Diencephalon (tissue), 1 donor: ENCODE data around the gene RLN2. TPM values are rescaled to one million over a fixed set of nuclear protein-coding genes. Genes with fewer than 3 reads are reported as not detected.

ENCODE experiments used
- small RNA-seq: library from RNA; depleted of rRNA; stranded (forward); fragments of <200 nt; gene quantifications from one replicate; pipeline ENCODE3, GENCODE V24; 2014
- total RNA-seq: library from RNA; depleted of rRNA; stranded (reverse); fragments of >200 nt; gene quantifications from one replicate; pipeline ENCODE4 v1.2.3, GENCODE V29; 2014

The RLN2 gene, protein sequence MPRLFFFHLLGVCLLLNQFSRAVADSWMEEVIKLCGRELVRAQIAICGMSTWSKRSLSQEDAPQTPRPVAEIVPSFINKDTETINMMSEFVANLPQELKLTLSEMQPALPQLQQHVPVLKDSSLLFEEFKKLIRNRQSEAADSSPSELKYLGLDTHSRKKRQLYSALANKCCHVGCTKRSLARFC
- total RNA-seq, result 1.4 TPM

DNA sequence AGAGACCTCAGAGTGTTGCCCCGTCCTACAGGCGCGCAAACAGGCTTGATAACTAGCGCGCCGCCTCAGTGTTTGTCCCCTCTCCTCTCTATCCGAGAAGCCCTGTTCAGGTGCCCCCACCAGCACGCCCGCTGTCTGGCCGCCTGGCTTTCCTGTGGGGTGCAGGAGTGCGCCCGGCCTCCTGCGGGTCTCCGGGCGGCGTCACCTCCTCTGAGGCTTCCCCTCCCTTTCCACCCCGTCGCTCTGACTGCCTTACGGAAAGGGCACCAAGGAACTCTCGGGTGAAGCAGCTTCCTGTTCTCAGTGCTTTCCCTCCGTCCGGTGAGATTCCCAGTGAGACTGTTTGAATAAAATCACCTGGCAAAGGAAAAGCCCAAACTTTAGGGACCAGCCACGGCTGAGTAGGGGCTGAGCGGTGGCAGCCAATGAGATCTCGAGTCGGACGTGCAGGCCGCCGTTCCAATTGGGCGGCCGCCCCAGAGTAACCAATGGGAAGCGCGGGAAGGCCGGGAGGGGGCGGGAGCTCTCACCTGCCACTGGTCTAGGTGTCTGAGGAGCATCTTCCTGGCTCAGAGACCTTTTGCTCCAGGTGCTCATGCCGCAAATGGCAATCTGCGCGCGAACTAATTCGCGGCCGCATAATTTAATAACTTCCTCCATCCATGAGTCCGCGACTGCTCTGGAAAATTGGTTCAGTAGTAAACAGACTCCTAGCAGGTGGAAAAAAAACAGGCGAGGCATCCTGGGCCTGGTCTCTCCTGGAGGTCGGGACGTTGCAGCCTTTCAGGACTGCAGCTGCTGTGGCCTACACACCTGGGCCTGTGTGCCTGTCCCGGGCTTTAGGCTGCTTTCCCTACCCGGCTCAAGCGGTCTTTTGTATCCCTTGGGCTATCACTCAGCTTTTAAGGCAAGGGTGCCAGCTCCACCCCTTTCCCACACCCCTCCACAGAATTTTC, at the start of gene RLN2:
Gene RLN2, minus strand, starts transcription at position 877 of the 956 bp plus-strand sequence. Its CDS starts 136 bp downstream, at position 741.

DNA sequence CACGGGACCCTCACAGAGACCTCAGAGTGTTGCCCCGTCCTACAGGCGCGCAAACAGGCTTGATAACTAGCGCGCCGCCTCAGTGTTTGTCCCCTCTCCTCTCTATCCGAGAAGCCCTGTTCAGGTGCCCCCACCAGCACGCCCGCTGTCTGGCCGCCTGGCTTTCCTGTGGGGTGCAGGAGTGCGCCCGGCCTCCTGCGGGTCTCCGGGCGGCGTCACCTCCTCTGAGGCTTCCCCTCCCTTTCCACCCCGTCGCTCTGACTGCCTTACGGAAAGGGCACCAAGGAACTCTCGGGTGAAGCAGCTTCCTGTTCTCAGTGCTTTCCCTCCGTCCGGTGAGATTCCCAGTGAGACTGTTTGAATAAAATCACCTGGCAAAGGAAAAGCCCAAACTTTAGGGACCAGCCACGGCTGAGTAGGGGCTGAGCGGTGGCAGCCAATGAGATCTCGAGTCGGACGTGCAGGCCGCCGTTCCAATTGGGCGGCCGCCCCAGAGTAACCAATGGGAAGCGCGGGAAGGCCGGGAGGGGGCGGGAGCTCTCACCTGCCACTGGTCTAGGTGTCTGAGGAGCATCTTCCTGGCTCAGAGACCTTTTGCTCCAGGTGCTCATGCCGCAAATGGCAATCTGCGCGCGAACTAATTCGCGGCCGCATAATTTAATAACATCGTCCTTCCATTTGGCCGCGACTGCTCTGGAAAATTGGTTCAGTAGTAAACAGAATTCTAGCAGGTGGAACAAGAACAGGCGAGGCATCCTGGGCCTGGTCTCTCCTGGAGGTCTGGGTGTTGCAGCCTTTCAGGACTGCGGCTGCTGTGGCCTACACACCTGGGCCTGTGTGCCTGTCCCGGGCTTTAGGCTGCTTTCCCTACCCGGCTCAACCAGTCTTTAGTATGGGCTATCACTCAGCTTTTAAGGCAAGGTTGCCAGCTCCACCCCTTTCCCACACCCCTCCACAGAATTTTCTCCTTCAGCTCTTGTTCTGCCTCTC, 34.8 kb upstream of the RLN2 start, which contains the start of gene RLN1:
Gene RLN1, minus strand, starts transcription at position 885 of the 990 bp plus-strand sequence. Its CDS starts 130 bp downstream, at position 755.

Small RNA genes lying within 50 kb of the gene (small RNA-seq; reads per million reads assigned to genes)
- gene HMGN2P31, result not detected

Other genes with a start within 250 kb of the RLN2 start
- not detected for gene INSL6, start 119.1 kb downstream of the RLN2 start, total RNA-seq
- not detected for gene INSL4, start 73.3 kb downstream of the RLN2 start, total RNA-seq
- gene RLN1, start 35.2 kb upstream of the RLN2 start, total RNA-seq, result not detected
- gene PLGRKT, start 133.2 kb upstream of the RLN2 start, total RNA-seq, result 21.2 TPM
- 1.6 TPM for gene CD274, start 145.8 kb upstream of the RLN2 start, total RNA-seq
- 0.23 TPM for gene PDCD1LG2, start 205.8 kb upstream of the RLN2 start, total RNA-seq